GM23338 (cell line): ENCODE results near the gene SLCO4A1.

Source experiments
- CTCF ChIP-seq, 2 experiments: fragments of 200-600 bp in 1 of 2; sonication (generic) in 1 of 2; conservative IDR thresholded peaks; 2 replicates each; pipeline versions ENCODE4 v1.5.1 to v1.6.1; 2016 to 2017; ENCODE audit warnings: antibody characterized with exemption in 2 of 2, low read depth in 2 of 2, mild to moderate bottlenecking in 2 of 2, moderate library complexity in 1 of 2
- EZH2 ChIP-seq: fragments of 200-600 bp; sonication (generic); IDR thresholded peaks from one replicate; pipeline ENCODE4 v1.8.0; 2017; ENCODE audit warnings: antibody characterized with exemption, mild to moderate bottlenecking, low read depth; ENCODE audit not compliant: unreplicated experiment
- EZH2phosphoT487 ChIP-seq: fragments of 200-600 bp; sonication (generic); IDR thresholded peaks from one replicate; pipeline ENCODE4 v1.8.1; 2018; ENCODE audit warnings: antibody characterized with exemption; ENCODE audit not compliant: unreplicated experiment
- NANOG ChIP-seq: IDR thresholded peaks from 2 replicates; pipeline ENCODE4 v1.6.1; 2016; ENCODE audit warnings: antibody characterized with exemption, borderline replicate concordance
- POLR2AphosphoS5 ChIP-seq: IDR thresholded peaks from 2 replicates; pipeline ENCODE4 v1.6.1; 2016; ENCODE audit warnings: antibody characterized with exemption, low read depth
- REST ChIP-seq: IDR thresholded peaks from one replicate; pipeline ENCODE4 v1.6.1; 2018; ENCODE audit warnings: antibody characterized with exemption; ENCODE audit not compliant: unreplicated experiment
- STAT1 ChIP-seq: IDR thresholded peaks from one replicate; pipeline ENCODE4 v1.6.1; 2016; ENCODE audit warnings: antibody characterized with exemption; ENCODE audit not compliant: unreplicated experiment
- ZNF114 ChIP-seq: fragments of 250-450 bp; sonication (Bioruptor Pico); IDR thresholded peaks from 2 replicates; pipeline ENCODE4 v1.5.0; 2020; ENCODE audit warnings: mild to moderate bottlenecking, moderate library complexity

- TF ChIP-seq CTCF (conservative IDR thresholded peaks at IDR 0.05; ENCODE audit: low read depth in 2 of 2) (no peak), REST (no peak), ZNF114 (CRISPR knock-in tag) (no peak), POLR2AphosphoS5 (no peak), EZH2phosphoT487 (no peak), EZH2 (no peak), NANOG (no peak), STAT1 (no peak)
These were observed 6.2 kb downstream of the SLCO4A1 start for GRCh38 chr20:62648318-62648995.
